Caco-2 (cell line): Measurements from ENCODE around the gene RALGAPA1. TPM values are rescaled to one million over a fixed set of nuclear protein-coding genes. Genes with fewer than 3 reads are reported as not detected.

Source experiments
- BruUV-seq: library from RNA; stranded (reverse); fragments of 400-500 nt; replicated peaks from 2 replicates; lab custom pipeline; 2021; lab: Mats Ljungman, UMichigan
- CTCF ChIA-PET: fragments of 300-600 bp; sonication (Branson Sonifier 250); formaldehyde crosslinking; loops from one replicate; lab custom pipeline; 2022; ENCODE audit warnings: antibody characterized with exemption; lab: Charles Lee
- POLR2A ChIA-PET: fragments of 300-600 bp; sonication (Branson Sonifier 250); formaldehyde crosslinking; loops from one replicate; lab custom pipeline; 2022; ENCODE audit warnings: antibody characterized with exemption; lab: Charles Lee
- DNase-seq, 2 experiments: peaks; one replicate each; pipeline versions ENCODE4 v3.0.0 to v3.0.0-alpha.2; 2020 to 2022
- H3K27me3 ChIP-seq: replicated peaks from 2 replicates; pipeline ENCODE4 v1.6.0; 2011; ENCODE audit warnings: low read length; ENCODE audit not compliant: control insufficient read depth, insufficient read depth
- H3K36me3 ChIP-seq: 2 replicates; pipeline ENCODE4 v1.5.1; 2011; ENCODE audit warnings: low read length; ENCODE audit not compliant: control insufficient read depth, insufficient read depth
- H3K4me1 ChIP-seq: fragments of 250-450 bp; sonication (Bioruptor Pico); 2 replicates; pipeline ENCODE4 v1.5.1; 2020; ENCODE audit warnings: mild to moderate bottlenecking
- H3K4me3 ChIP-seq: 2 replicates; pipeline ENCODE4 v1.5.1; 2011; ENCODE audit warnings: low read depth, mild to moderate bottlenecking, control low read depth, low read length
- H3K9me3 ChIP-seq: fragments of 250-450 bp; sonication (Bioruptor Pico); 2 replicates; pipeline ENCODE4 v1.5.1; 2020; ENCODE audit warnings: mild to moderate bottlenecking, moderate library complexity
- H3K27ac Mint-ChIP-seq: one replicate; pipeline ENCODE4 v1.8.0; 2022; ENCODE audit warnings: mixed read lengths; ENCODE audit not compliant: unreplicated experiment
- H3K27me3 Mint-ChIP-seq: one replicate; pipeline ENCODE4 v1.8.0; 2022; ENCODE audit warnings: mixed read lengths; ENCODE audit not compliant: insufficient read depth, unreplicated experiment
- H3K36me3 Mint-ChIP-seq: one replicate; pipeline ENCODE4 v1.8.0; 2022; ENCODE audit warnings: mild to moderate bottlenecking, mixed read lengths; ENCODE audit not compliant: insufficient read depth, unreplicated experiment
- H3K4me1 Mint-ChIP-seq: one replicate; pipeline ENCODE4 v1.8.0; 2022; ENCODE audit warnings: low read depth, mixed read lengths; ENCODE audit not compliant: unreplicated experiment
- H3K4me3 Mint-ChIP-seq: one replicate; pipeline ENCODE4 v1.8.0; 2022; ENCODE audit warnings: mild to moderate bottlenecking, moderate library complexity, mixed read lengths; ENCODE audit not compliant: unreplicated experiment
- H3K9me3 Mint-ChIP-seq: one replicate; pipeline ENCODE4 v1.8.0; 2022; ENCODE audit warnings: mixed read lengths; ENCODE audit not compliant: unreplicated experiment
- intact Hi-C: fragments of 100-400 bp; cut with micrococcal nuclease; formaldehyde crosslinking; loops from one replicate; pipeline ENCODE4 v1.10.0; 2022; ENCODE audit not compliant: unreplicated experiment
- total RNA-seq: library from RNA; stranded (reverse); gene quantifications from 2 replicates; pipeline ENCODE4 v1.2.3, GENCODE V29; 2022
- TF ChIP-seq, protein P1 (sequence below), 2 experiments: fragments of 200-600 bp in 1 of 2; IDR thresholded peaks; 1 replicate in 1 of 2; 2 replicates in 1 of 2; pipeline versions ENCODE4 v1.5.1 to v1.8.0; 2011 to 2022; ENCODE audit warnings: antibody characterized with exemption in 1 of 2, control low read depth in 1 of 2, inconsistent platforms in 1 of 2, low read depth in 1 of 2, low read length in 1 of 2, mild to moderate bottlenecking in 1 of 2, moderate library complexity in 1 of 2; ENCODE audit not compliant: insufficient read depth in 1 of 2, severe bottlenecking in 1 of 2, unreplicated experiment in 1 of 2

Gene RALGAPA1
- total RNA-seq, 1 experiment from 2014 or later: 28.9 TPM

GRCh38 chr14:35557221-35557747 lies 251.8 kb downstream of the RALGAPA1 start:
- no peaks in the 10 kb centered on the region for H3K4me1 ChIP-seq
- CTCF ChIA-PET: no interaction called here
- Mint-ChIP-seq H3K27me3 (no peaks in the 10 kb centered on the region), H3K4me1 (no peaks in the 10 kb centered on the region), H3K36me3 (no peaks in the 10 kb centered on the region), H3K4me3 (no peak overlapping the region), H3K27ac (no peak overlapping the region), H3K9me3 (no peaks in the 10 kb centered on the region)
- DNase-seq: no peak
- no peaks in the 10 kb centered on the region for H3K9me3 ChIP-seq
- no peaks in the 10 kb centered on the region for H3K36me3 ChIP-seq
- TF ChIP-seq, protein P1, sequence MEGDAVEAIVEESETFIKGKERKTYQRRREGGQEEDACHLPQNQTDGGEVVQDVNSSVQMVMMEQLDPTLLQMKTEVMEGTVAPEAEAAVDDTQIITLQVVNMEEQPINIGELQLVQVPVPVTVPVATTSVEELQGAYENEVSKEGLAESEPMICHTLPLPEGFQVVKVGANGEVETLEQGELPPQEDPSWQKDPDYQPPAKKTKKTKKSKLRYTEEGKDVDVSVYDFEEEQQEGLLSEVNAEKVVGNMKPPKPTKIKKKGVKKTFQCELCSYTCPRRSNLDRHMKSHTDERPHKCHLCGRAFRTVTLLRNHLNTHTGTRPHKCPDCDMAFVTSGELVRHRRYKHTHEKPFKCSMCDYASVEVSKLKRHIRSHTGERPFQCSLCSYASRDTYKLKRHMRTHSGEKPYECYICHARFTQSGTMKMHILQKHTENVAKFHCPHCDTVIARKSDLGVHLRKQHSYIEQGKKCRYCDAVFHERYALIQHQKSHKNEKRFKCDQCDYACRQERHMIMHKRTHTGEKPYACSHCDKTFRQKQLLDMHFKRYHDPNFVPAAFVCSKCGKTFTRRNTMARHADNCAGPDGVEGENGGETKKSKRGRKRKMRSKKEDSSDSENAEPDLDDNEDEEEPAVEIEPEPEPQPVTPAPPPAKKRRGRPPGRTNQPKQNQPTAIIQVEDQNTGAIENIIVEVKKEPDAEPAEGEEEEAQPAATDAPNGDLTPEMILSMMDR (IDR thresholded peaks at IDR 0.05; ENCODE audit: insufficient read depth in 1 of 2, low read depth in 1 of 2, low read length in 1 of 2, severe bottlenecking in 1 of 2, unreplicated experiment in 1 of 2): no peak
- H3K4me3 ChIP-seq: no peak overlapping the region
- no TSS peak for BruUV-seq
- POLR2A ChIA-PET: no interaction called here
- intact Hi-C loops: no loop called here
- no peaks in the 10 kb centered on the region for H3K27me3 ChIP-seq

GRCh38 chr14:35556548-35556947 lies 252.5 kb downstream of the RALGAPA1 start:
- DNase-seq: no peak
- intact Hi-C loops: no loop called here
- BruUV-seq: no TSS peak
- Mint-ChIP-seq H3K27ac (no peak overlapping the region), H3K36me3 (no peaks in the 10 kb centered on the region), H3K4me1 (no peaks in the 10 kb centered on the region), H3K27me3 (no peaks in the 10 kb centered on the region), H3K4me3 (no peak overlapping the region), H3K9me3 (no peaks in the 10 kb centered on the region)
- ChIA-PET POLR2A (no interaction called here), CTCF (no interaction called here)
- TF ChIP-seq, protein P1 (IDR thresholded peaks at IDR 0.05; ENCODE audit: insufficient read depth in 1 of 2, low read depth in 1 of 2, low read length in 1 of 2, severe bottlenecking in 1 of 2, unreplicated experiment in 1 of 2): no peak
- no peak overlapping the region for H3K4me3 ChIP-seq
- H3K4me1 ChIP-seq: no peaks in the 10 kb centered on the region
- no peaks in the 10 kb centered on the region for H3K27me3 ChIP-seq
- H3K9me3 ChIP-seq: no peaks in the 10 kb centered on the region
- H3K36me3 ChIP-seq: no peaks in the 10 kb centered on the region

- intact Hi-C loops: no loop called here
- CTCF ChIA-PET: no interaction called here
- Mint-ChIP-seq H3K4me3 (no peak overlapping the region), H3K27me3 (no peaks in the 10 kb centered on the region), H3K9me3 (no peaks in the 10 kb centered on the region), H3K27ac (no peak overlapping the region), H3K36me3 (no peaks in the 10 kb centered on the region), H3K4me1 (no peaks in the 10 kb centered on the region)
- Histone ChIP-seq H3K4me3 (no peak overlapping the region), H3K4me1 (no peaks in the 10 kb centered on the region), H3K27me3 (no peaks in the 10 kb centered on the region), H3K36me3 (no peaks in the 10 kb centered on the region), H3K9me3 (no peaks in the 10 kb centered on the region)
- POLR2A ChIA-PET: no interaction called here
- TF ChIP-seq, protein P1 (IDR thresholded peaks at IDR 0.05; ENCODE audit: insufficient read depth in 1 of 2, low read depth in 1 of 2, low read length in 1 of 2, severe bottlenecking in 1 of 2, unreplicated experiment in 1 of 2): no peak
- no peak for DNase-seq
- no TSS peak for BruUV-seq
Measured at GRCh38 chr14:35553808-35554207, 255.3 kb downstream of the RALGAPA1 start.
